ENCODE results near the gene PSMC5. TPM values are rescaled to one million over a fixed set of nuclear protein-coding genes. Genes with fewer than 3 reads are reported as not detected.
"Not testable (repeated sequence)": the region's sequence is repeated elsewhere in the genome, so short reads cannot be mapped to it uniquely, and the experiment has no call there.

Gene PSMC5
- total RNA-seq, 1 donor from 2014 or later, result 108 TPM

- not testable (repeated sequence) for DNase-seq (ENCODE audit: extremely low read depth, low read depth, low spot score)
These were observed 42.5 kb downstream of the PSMC5 start for GRCh38 chr17:63869491-63870291.

- not testable (repeated sequence) for DNase-seq (ENCODE audit: extremely low read depth, low read depth, low spot score)
These were observed 43.0 kb downstream of the PSMC5 start for GRCh38 chr17:63870292-63870665.

- not testable (repeated sequence) for DNase-seq (ENCODE audit: extremely low read depth, low read depth, low spot score)
These were observed 44.6 kb downstream of the PSMC5 start for GRCh38 chr17:63871646-63872365.

- DNase-seq (ENCODE audit: extremely low read depth, low read depth, low spot score), result not testable (repeated sequence)
These were observed 46.3 kb downstream of the PSMC5 start, which contains the start of gene CSH2 for GRCh38 chr17:63873577-63873976. CSH2 (minus strand) TSS chr17:63873677; CDS start chr17:63873614, 63 bp downstream.

- not testable (repeated sequence) for DNase-seq (ENCODE audit: extremely low read depth, low read depth, low spot score)
These were observed 46.9 kb downstream of the PSMC5 start for GRCh38 chr17:63874061-63874626.

GRCh38 chr17:63874693-63875092, 47.5 kb downstream of the PSMC5 start:
- DNase-seq (ENCODE audit: extremely low read depth, low read depth, low spot score), result not testable (repeated sequence)

- not testable (repeated sequence) for DNase-seq (ENCODE audit: extremely low read depth, low read depth, low spot score)
These were observed 51.2 kb downstream of the PSMC5 start for GRCh38 chr17:63878413-63878812.

GRCh38 chr17:63880706-63881105, 53.5 kb downstream of the PSMC5 start:
- DNase-seq (ENCODE audit: extremely low read depth, low read depth, low spot score), result no peak

- DNase-seq (ENCODE audit: extremely low read depth, low read depth, low spot score), result not testable (repeated sequence)
These were observed 54.1 kb downstream of the PSMC5 start for GRCh38 chr17:63881337-63881736.

Other genes starting within 250 kb of the PSMC5 start
- gene TACO1, start 226.5 kb upstream of the PSMC5 start, total RNA-seq, result 18.9 and 26.3 TPM in 2 replicates
- 68.0 and 82.5 TPM in 2 replicates for gene MAP3K3, start 205.0 kb upstream of the PSMC5 start, total RNA-seq
- gene LIMD2, start 127.3 kb upstream of the PSMC5 start, total RNA-seq, result 73.9 and 93.6 TPM in 2 replicates
- 23.3 and 34.2 TPM in 2 replicates for gene STRADA, start 85.6 kb upstream of the PSMC5 start, total RNA-seq
- gene CCDC47, start 53.8 kb upstream of the PSMC5 start, total RNA-seq, result 31.3 and 70.1 TPM in 2 replicates
- gene DDX42, start 53.3 kb upstream of the PSMC5 start, total RNA-seq, result 53.5 and 83.8 TPM in 2 replicates
- 35.5 and 53.9 TPM in 2 replicates for gene FTSJ3, start 232 bp downstream of the PSMC5 start, total RNA-seq
- 79.5 and 105 TPM in 2 replicates for gene SMARCD2, start 15.3 kb downstream of the PSMC5 start, total RNA-seq
- not detected in 2 replicates for gene CSH2, start 46.2 kb downstream of the PSMC5 start, total RNA-seq
- gene GH2, start 54.5 kb downstream of the PSMC5 start, total RNA-seq, result not detected in 2 replicates
- not detected in 2 replicates for gene CSH1, start 69.1 kb downstream of the PSMC5 start, total RNA-seq
- not detected in 2 replicates for gene CSHL1, start 83.8 kb downstream of the PSMC5 start, total RNA-seq
- gene GH1, start 91.4 kb downstream of the PSMC5 start, total RNA-seq, result not detected in 2 replicates
- 0.70 and 3.2 TPM in 2 replicates for gene CD79B, start 104.9 kb downstream of the PSMC5 start, total RNA-seq
- not detected in 2 replicates for gene SCN4A, start 145.5 kb downstream of the PSMC5 start, total RNA-seq
- gene PRR29, start 170.9 kb downstream of the PSMC5 start, total RNA-seq, result 0.12 and 2.0 TPM in 2 replicates
- gene ICAM2, start 193.2 kb downstream of the PSMC5 start, total RNA-seq, result 1,004 and 1,319 TPM in 2 replicates